B cell (primary cell): ENCODE measurements around the gene TTC39B.

Experiments
- CTCF ChIP-seq: fragments of 200-600 bp; IDR thresholded peaks from one replicate; pipeline ENCODE4 v1.8.0; 2022; ENCODE audit warnings: antibody characterized with exemption, mild to moderate bottlenecking
- EZH2 ChIP-seq: IDR thresholded peaks from 2 replicates; pipeline ENCODE4 v1.6.1; 2012; ENCODE audit warnings: borderline replicate concordance, low read depth, mild to moderate bottlenecking, moderate library complexity, low read length; ENCODE audit not compliant: insufficient read depth, poor library complexity, severe bottlenecking

GRCh38 chr9:15229409-15229808, 77.6 kb downstream of the TTC39B start:
- TF ChIP-seq CTCF (no peak), EZH2 (no peak)
